HG02763 (cell line): ENCODE measurements around the gene FMO4.
"Not testable (repeated sequence)": the region's sequence is repeated elsewhere in the genome, so short reads cannot be mapped to it uniquely, and the experiment has no call there.

Experiments
- ATAC-seq: cut with Tn5 transposase; IDR thresholded peaks from one replicate; pipeline ENCODE4 v1.9.1; 2021; ENCODE audit warnings: mild to moderate bottlenecking, moderate library complexity; ENCODE audit not compliant: unreplicated experiment

Gene FMO4

GRCh38 chr1:171313835-171314320 is at the start of gene FMO4:
Gene FMO4 (plus strand): TSS chr1:171314183. CDS start chr1:171319826, 5,643 bp downstream.
- peak; percentile 100 for ATAC-seq

- no peak for ATAC-seq
Measured at GRCh38 chr1:171265686-171266085, 48.3 kb upstream of the FMO4 start.

- ATAC-seq, result no peak
Measured at GRCh38 chr1:171266930-171267329, 47.1 kb upstream of the FMO4 start.

GRCh38 chr1:171267391-171267790 is 46.6 kb upstream of the FMO4 start:
- no peak for ATAC-seq

GRCh38 chr1:171270806-171271205 is 43.2 kb upstream of the FMO4 start:
- no peak for ATAC-seq

GRCh38 chr1:171277534-171277933 is 36.4 kb upstream of the FMO4 start:
- no peak for ATAC-seq

- no peak for ATAC-seq
Measured at GRCh38 chr1:171279234-171279633, 34.7 kb upstream of the FMO4 start.

DNA sequence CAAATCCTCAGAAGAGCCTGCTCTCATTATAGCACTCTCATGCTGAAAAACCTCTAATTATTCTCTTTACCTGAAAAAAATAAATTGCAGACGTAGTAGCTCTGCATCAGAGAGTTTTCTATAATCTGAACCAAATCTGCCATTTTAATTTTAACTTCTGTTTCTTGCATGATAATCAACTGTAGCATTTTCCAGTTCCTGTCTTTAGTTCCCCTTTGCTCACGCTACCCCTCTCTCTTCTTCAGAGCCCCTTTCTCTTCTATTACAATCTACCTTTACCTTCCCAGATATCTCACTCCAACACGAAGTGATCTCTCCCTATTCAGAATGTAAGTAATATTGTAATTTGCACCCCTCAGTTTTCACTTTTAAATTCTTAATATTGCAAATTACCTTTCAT is 34.3 kb upstream of the FMO4 start:
- ATAC-seq, result no peak

GRCh38 chr1:171280599-171280998 is 33.4 kb upstream of the FMO4 start:
- no peak for ATAC-seq

DNA sequence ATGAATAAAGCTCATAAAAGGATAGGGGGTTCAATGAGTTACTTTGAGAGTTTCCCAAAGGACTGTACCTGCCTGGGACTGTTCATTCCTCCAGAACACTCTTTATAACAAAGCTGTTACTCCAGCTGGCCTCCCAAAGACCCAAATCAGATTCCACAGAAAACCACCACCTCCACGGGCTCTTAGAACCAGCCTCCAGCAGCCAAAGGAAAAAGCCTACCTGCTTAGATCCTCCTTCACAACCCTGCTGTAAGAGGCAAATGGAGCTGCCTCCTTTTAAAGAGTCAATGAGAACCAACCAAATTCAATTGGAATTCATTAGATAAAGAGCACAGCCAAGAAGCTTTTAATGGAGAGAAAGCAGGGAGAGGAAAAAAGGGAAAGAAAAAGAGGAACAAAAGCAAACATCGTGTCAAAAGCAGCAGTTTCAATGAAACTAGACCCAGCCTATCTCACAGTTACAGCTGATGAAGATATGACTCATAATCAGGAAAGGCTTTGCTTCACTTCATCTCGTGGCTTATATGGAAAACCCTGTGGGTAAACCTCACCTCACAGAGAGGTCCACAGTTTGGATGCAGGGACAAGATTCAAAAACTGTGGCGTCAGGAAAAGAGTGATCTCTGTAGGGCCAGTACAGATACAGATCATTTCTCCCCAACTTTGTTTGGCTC is 27.8 kb upstream of the FMO4 start:
- ATAC-seq, result no peak

GRCh38 chr1:171290621-171291020 is 23.4 kb upstream of the FMO4 start:
- ATAC-seq, result no peak

- ATAC-seq, result no peak
Measured at GRCh38 chr1:171292799-171293198, 21.2 kb upstream of the FMO4 start.

DNA sequence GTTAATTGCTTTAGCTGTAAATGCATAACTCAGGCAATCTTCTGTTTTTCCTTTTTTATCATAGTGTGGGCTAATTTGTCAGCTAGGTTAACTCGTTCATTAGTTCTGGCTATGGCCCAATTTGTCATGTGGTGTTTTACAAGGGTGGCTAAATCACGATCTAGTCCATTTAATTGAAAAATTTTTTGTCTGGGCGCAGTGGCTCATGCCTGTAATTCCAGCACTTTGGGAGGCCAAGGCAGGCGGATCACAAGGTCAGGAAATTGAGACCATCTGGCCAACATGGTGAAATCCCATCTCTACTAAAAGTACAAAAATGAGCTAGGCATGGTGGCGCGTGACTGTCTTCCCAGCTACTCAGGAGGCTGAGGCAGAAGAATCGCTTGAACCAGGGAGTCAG is 18.6 kb upstream of the FMO4 start:
- ATAC-seq, result not testable (repeated sequence)

- ATAC-seq, result no peak
Measured at GRCh38 chr1:171295821-171296220, 18.2 kb upstream of the FMO4 start.

DNA sequence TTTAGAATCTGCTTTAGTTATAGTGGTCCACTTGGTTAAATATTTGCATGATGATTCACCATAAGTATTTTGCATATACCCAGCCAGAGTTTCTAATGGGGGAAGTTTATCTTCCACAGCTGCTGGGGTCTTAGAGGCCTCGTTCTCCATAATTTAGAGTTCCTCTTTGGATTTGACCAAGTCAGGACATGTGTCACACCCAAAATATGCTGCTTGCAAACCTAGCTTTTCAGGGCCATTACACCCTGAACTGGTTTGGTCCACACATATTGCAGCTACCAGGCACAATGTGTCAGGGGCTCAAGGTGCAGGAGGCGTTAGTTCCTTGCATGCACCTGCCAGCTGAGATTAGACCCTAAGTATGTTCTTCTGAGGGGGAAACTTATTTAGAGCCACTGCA is 17.1 kb upstream of the FMO4 start:
- ATAC-seq, result no peak

GRCh38 chr1:171298696-171299095 is 15.3 kb upstream of the FMO4 start:
- ATAC-seq, result no peak

DNA sequence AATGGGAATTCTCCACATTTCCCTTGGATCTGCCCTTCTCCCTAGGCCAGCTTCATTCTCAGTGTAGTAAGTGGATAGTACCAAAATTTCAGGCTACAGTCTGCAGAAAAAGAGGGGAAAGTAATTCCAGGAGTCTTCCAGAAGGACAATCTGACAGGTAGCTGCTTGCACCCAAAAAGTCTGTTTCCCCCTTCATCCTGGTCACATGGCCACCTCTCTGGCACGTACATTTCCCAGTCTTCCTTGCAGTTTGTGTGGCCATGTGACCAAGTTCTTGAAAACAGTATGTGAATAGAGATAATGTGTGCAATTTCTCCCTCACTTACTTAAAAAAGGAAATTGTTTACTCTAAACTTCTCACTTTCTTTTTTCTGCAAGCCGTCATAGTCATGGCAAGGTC is 14.6 kb upstream of the FMO4 start:
- no peak for ATAC-seq

GRCh38 chr1:171300401-171300800 is 13.6 kb upstream of the FMO4 start:
- no peak for ATAC-seq

DNA sequence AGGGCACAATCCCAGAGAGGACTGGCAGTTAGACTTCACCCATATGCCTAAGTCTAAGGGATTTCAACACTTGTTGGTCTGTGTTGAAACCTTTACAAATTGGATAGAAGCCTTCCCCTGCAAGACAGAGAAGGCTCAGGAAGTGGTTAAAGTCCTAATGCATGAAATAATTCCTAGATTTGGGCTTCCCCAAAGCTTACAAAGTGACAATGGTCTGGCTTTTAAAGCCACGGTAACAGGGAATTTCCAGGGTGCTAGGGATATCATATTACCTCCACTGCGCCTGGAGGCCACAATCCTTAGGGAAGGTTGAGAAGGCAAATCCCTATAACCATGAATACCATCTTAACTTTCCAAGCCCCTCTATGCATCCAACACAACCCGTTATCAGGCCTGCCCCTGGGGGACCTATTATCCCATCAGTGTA is 3.3 kb upstream of the FMO4 start:
- ATAC-seq, result no peak

- no peak for ATAC-seq
Measured at GRCh38 chr1:171311771-171312558, 2.0 kb upstream of the FMO4 start.

DNA sequence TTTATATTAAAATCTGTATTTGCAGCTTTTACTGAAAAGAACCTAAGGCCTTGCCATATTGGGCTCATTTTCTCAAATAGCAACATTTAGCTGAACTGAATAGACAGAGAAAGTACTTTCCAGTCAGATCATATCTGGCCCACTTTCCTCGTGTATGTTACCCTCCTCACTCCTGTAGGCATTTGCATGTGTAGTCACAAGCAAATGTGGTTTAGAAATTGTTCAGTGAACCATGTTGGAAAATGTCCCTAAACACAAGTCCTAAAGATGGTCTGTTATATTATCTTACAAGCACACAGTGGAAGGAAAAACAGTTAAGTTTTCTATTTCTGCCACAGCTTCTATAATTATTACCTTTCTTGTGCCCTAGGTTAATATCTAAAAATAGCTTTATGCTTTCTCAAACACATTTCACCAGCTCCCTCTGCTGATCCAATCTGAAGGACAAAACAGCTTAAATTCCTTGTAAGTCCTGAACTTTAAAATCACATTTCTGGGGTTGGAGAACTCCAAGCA is 606 bp upstream of the FMO4 start:
- ATAC-seq, result peak; percentile 57

GRCh38 chr1:171329251-171329650 is 15.3 kb downstream of the FMO4 start:
- no peak for ATAC-seq
